GM18498 (cell line): ENCODE results near the gene WDR5.

Experiments used
- ATAC-seq: cut with Tn5 transposase; IDR thresholded peaks from one replicate; pipeline ENCODE4 v1.9.1; 2021; ENCODE audit warnings: mild to moderate bottlenecking, moderate library complexity; ENCODE audit not compliant: unreplicated experiment

The WDR5 gene

GRCh38 chr9:134131471-134132207, 4.2 kb upstream of the WDR5 start:
- no peak for ATAC-seq

GRCh38 chr9:134132208-134132870, 3.5 kb upstream of the WDR5 start:
- ATAC-seq: no peak

GRCh38 chr9:134134949-134135342, 936 bp upstream of the WDR5 start:
- ATAC-seq: no peak

GRCh38 chr9:134136118-134136995, 475 bp downstream of the WDR5 start:
- peak; percentile 18 for ATAC-seq

GRCh38 chr9:134136996-134137299, 1.1 kb downstream of the WDR5 start:
- no peak for ATAC-seq

- ATAC-seq: no peak
Observed at GRCh38 chr9:134138292-134138691, 2.4 kb downstream of the WDR5 start.

GRCh38 chr9:134139081-134139480, 3.2 kb downstream of the WDR5 start:
- no peak for ATAC-seq

- no peak for ATAC-seq
Observed at GRCh38 chr9:134141906-134142305, 6.0 kb downstream of the WDR5 start.

GRCh38 chr9:134144801-134145200, 8.9 kb downstream of the WDR5 start:
- ATAC-seq: no peak

- no peak for ATAC-seq
Observed at GRCh38 chr9:134145262-134145661, 9.4 kb downstream of the WDR5 start.

- ATAC-seq: no peak
Observed at GRCh38 chr9:134146774-134147493, 11.1 kb downstream of the WDR5 start.

- no peak for ATAC-seq
Observed at GRCh38 chr9:134149380-134149779, 13.5 kb downstream of the WDR5 start.

- ATAC-seq: no peak
Observed at GRCh38 chr9:134150557-134151214, 14.8 kb downstream of the WDR5 start.

GRCh38 chr9:134152022-134152448, 16.2 kb downstream of the WDR5 start:
- ATAC-seq: no peak

GRCh38 chr9:134152488-134152887, 16.6 kb downstream of the WDR5 start:
- no peak for ATAC-seq

GRCh38 chr9:134153450-134153849, 17.6 kb downstream of the WDR5 start:
- ATAC-seq: no peak

GRCh38 chr9:134154262-134154701, 18.4 kb downstream of the WDR5 start:
- ATAC-seq: no peak

- no peak for ATAC-seq
Observed at GRCh38 chr9:134155812-134156377, 20.0 kb downstream of the WDR5 start.

- ATAC-seq: no peak
Observed at GRCh38 chr9:134156564-134157377, 20.9 kb downstream of the WDR5 start.
